Activated CD8-positive, alpha-beta memory T cell treated with anti-CD3 and anti-CD28 coated beads, Interleukin-2, amount 50 U/mL, for 4 hours (primary cell): ENCODE data around the gene RAB25.

Experiments used
- DNase-seq: peaks from one replicate; pipeline ENCODE4 v3.0.0-alpha.2; 2020

RAB25 gene

GRCh38 chr1:156080863-156081179 is 19.9 kb downstream of the RAB25 start:
- no peak for DNase-seq

GRCh38 chr1:156081180-156081916 is 20.4 kb downstream of the RAB25 start:
- peak; percentile 38 for DNase-seq

- DNase-seq = no peak
These were observed 21.0 kb downstream of the RAB25 start for GRCh38 chr1:156081917-156082308.

- DNase-seq = peak; percentile 70
These were observed 21.5 kb downstream of the RAB25 start, which contains the start of gene MEX3A for GRCh38 chr1:156082309-156083091. Gene MEX3A (minus strand): TSS chr1:156082465. CDS start chr1:156081998, 467 bp downstream.

- no peak for DNase-seq
These were observed 23.1 kb downstream of the RAB25 start for GRCh38 chr1:156083800-156084790.

- DNase-seq = no peak
These were observed 25.3 kb downstream of the RAB25 start for GRCh38 chr1:156086256-156086662.

- no peak for DNase-seq
These were observed 28.7 kb downstream of the RAB25 start for GRCh38 chr1:156089704-156090103.

- DNase-seq = no peak
These were observed 29.3 kb downstream of the RAB25 start for GRCh38 chr1:156090138-156090839.

GRCh38 chr1:156090840-156091188 is 29.9 kb downstream of the RAB25 start:
- peak; percentile 93 for DNase-seq

GRCh38 chr1:156091610-156092009 is 30.6 kb downstream of the RAB25 start:
- no peak for DNase-seq

GRCh38 chr1:156095906-156096508 is 35.0 kb downstream of the RAB25 start:
- no peak for DNase-seq

- peak; percentile 88 for DNase-seq
These were observed 35.9 kb downstream of the RAB25 start for GRCh38 chr1:156096640-156097391.

GRCh38 chr1:156097499-156098178 is 36.7 kb downstream of the RAB25 start:
- DNase-seq = no peak

- no peak for DNase-seq
These were observed 37.8 kb downstream of the RAB25 start for GRCh38 chr1:156098784-156099183.

- DNase-seq = no peak
These were observed 38.3 kb downstream of the RAB25 start for GRCh38 chr1:156099282-156099681.

GRCh38 chr1:156100205-156100995 is 39.4 kb downstream of the RAB25 start:
- DNase-seq = no peak

GRCh38 chr1:156101880-156102279 is 40.9 kb downstream of the RAB25 start:
- DNase-seq = no peak

GRCh38 chr1:156102633-156103511 is 41.9 kb downstream of the RAB25 start:
- DNase-seq = no peak

GRCh38 chr1:156103521-156103947 is 42.6 kb downstream of the RAB25 start:
- no peak for DNase-seq
